GM23338 (cell line): ENCODE results near the gene RNF157. TPM values are rescaled to one million over a fixed set of nuclear protein-coding genes. Genes with fewer than 3 reads are reported as not detected.

Experiments used
- ATAC-seq: fragments of 200-7000 bp; cut with Tn5 transposase; 3 replicates; pipeline ENCODE4 v1.9.1; 2020
- DNase-seq: peaks from one replicate; pipeline ENCODE4 v3.0.0-alpha.2; 2015; ENCODE audit warnings: low spot score
- H2AFZ ChIP-seq: fragments of 200-600 bp; sonication (generic); 2 replicates; pipeline ENCODE4 v1.8.0; 2016; ENCODE audit warnings: antibody characterized with exemption, mild to moderate bottlenecking, moderate library complexity
- H3F3A ChIP-seq: fragments of 200-600 bp; sonication (generic); replicated peaks from 2 replicates; pipeline ENCODE4 v1.8.0; 2017; ENCODE audit warnings: antibody characterized with exemption, mixed run types, low read depth
- H3K27ac ChIP-seq: fragments of 200-600 bp; sonication (generic); 2 replicates; pipeline ENCODE4 v1.6.1; 2016; ENCODE audit warnings: low read depth
- H3K27me3 ChIP-seq: fragments of 200-600 bp; sonication (generic); 2 replicates; pipeline ENCODE4 v1.8.0; 2016; ENCODE audit warnings: mild to moderate bottlenecking, mixed run types, moderate library complexity; ENCODE audit not compliant: insufficient read depth
- H3K36me3 ChIP-seq: fragments of 200-600 bp; sonication (generic); 2 replicates; pipeline ENCODE4 v1.8.0; 2016; ENCODE audit warnings: mild to moderate bottlenecking; ENCODE audit not compliant: insufficient read depth
- H3K4me1 ChIP-seq: fragments of 200-600 bp; sonication (generic); 2 replicates; pipeline ENCODE4 v1.8.0; 2016; ENCODE audit warnings: mild to moderate bottlenecking, moderate library complexity; ENCODE audit not compliant: insufficient read depth
- H3K4me2 ChIP-seq: fragments of 200-600 bp; sonication (generic); 2 replicates; pipeline ENCODE4 v1.7.1; 2017; ENCODE audit warnings: mixed run types
- H3K4me3 ChIP-seq: fragments of 200-600 bp; sonication (generic); 2 replicates; pipeline ENCODE4 v1.6.1; 2016; ENCODE audit warnings: mixed run types
- H3K79me2 ChIP-seq: fragments of 200-600 bp; sonication (generic); replicated peaks from 2 replicates; pipeline ENCODE4 v1.8.0; 2017; ENCODE audit warnings: mild to moderate bottlenecking; ENCODE audit not compliant: insufficient read depth
- H3K9me2 ChIP-seq: fragments of 200-600 bp; sonication (generic); 2 replicates; pipeline ENCODE4 v1.8.0; 2017; ENCODE audit not compliant: insufficient read depth
- H4K20me1 ChIP-seq: fragments of 200-600 bp; sonication (generic); replicated peaks from 2 replicates; pipeline ENCODE4 v1.8.0; 2017; ENCODE audit warnings: mild to moderate bottlenecking; ENCODE audit not compliant: insufficient read depth
- H3K27ac Mint-ChIP-seq: 2 replicates; pipeline ENCODE4 v1.8.0; 2020; ENCODE audit warnings: inconsistent platforms, mild to moderate bottlenecking, moderate library complexity, mixed read lengths
- H3K27me3 Mint-ChIP-seq: 3 replicates; pipeline ENCODE4 v1.8.0; 2022; ENCODE audit warnings: low read depth, mild to moderate bottlenecking, moderate library complexity, mixed read lengths, inconsistent platforms; ENCODE audit not compliant: insufficient read depth, poor library complexity
- H3K36me3 Mint-ChIP-seq: 3 replicates; pipeline ENCODE4 v1.8.0; 2021; ENCODE audit warnings: low read depth, mild to moderate bottlenecking, inconsistent platforms, moderate library complexity, mixed read lengths
- H3K4me1 Mint-ChIP-seq: 3 replicates; pipeline ENCODE4 v1.8.0; 2020; ENCODE audit warnings: mild to moderate bottlenecking, inconsistent platforms, mixed read lengths
- H3K4me3 Mint-ChIP-seq: 3 replicates; pipeline ENCODE4 v1.8.0; 2021; ENCODE audit warnings: moderate library complexity, mild to moderate bottlenecking, inconsistent platforms, mixed read lengths
- H3K9me3 Mint-ChIP-seq: 3 replicates; pipeline ENCODE4 v1.8.0; 2020; ENCODE audit warnings: moderate library complexity, mild to moderate bottlenecking, inconsistent platforms, mixed read lengths
- CREB1 ChIP-seq: fragments of 250-450 bp; sonication (Bioruptor Pico); IDR thresholded peaks from 2 replicates; pipeline ENCODE4 v1.5.0; 2020; ENCODE audit warnings: low read depth, mild to moderate bottlenecking, moderate library complexity
- EZH2phosphoT487 ChIP-seq: fragments of 200-600 bp; sonication (generic); IDR thresholded peaks from one replicate; pipeline ENCODE4 v1.8.1; 2018; ENCODE audit warnings: antibody characterized with exemption; ENCODE audit not compliant: unreplicated experiment
- JUNB ChIP-seq: IDR thresholded peaks from one replicate; pipeline ENCODE4 v1.6.1; 2016; ENCODE audit warnings: antibody characterized with exemption; ENCODE audit not compliant: unreplicated experiment
- NANOG ChIP-seq: IDR thresholded peaks from 2 replicates; pipeline ENCODE4 v1.6.1; 2016; ENCODE audit warnings: antibody characterized with exemption, borderline replicate concordance
- ZNF331 ChIP-seq: fragments of 250-450 bp; sonication (Bioruptor Pico); IDR thresholded peaks from 2 replicates; pipeline ENCODE4 v1.5.0; 2020; ENCODE audit warnings: low read depth, mild to moderate bottlenecking, moderate library complexity
- polyA plus RNA-seq: library from polyadenylated mRNA; unstranded; fragments of >200 nt; fragmentation: Nextera tagmentation; extraction: Ambion mirVana; gene quantifications from 2 replicates; pipeline ENCODE4 v1.2.1, GENCODE V29; 2016
- total RNA-seq: library from RNA; depleted of rRNA; stranded (reverse); fragments of >200 nt; shearing (Covaris generic); gene quantifications from 2 replicates; pipeline ENCODE4 v1.2.3, GENCODE V29; 2014
- TF ChIP-seq, protein P1 (sequence below): IDR thresholded peaks from 2 replicates; pipeline ENCODE4 v1.6.1; 2016; ENCODE audit warnings: antibody characterized with exemption
- TF ChIP-seq, protein P2 (sequence below): IDR thresholded peaks from one replicate; pipeline ENCODE4 v1.6.1; 2018; ENCODE audit warnings: antibody characterized with exemption; ENCODE audit not compliant: unreplicated experiment
- TF ChIP-seq, protein P3 (sequence below), 2 experiments: fragments of 200-600 bp in 1 of 2; sonication (generic) in 1 of 2; conservative IDR thresholded peaks; 2 replicates each; pipeline versions ENCODE4 v1.5.1 to v1.6.1; 2016 to 2017; ENCODE audit warnings: antibody characterized with exemption in 2 of 2, low read depth in 2 of 2, mild to moderate bottlenecking in 2 of 2, moderate library complexity in 1 of 2

Gene RNF157
- total and polyA plus RNA-seq, 2 experiments from 2014 or later, result 7.8 to 11.7 TPM

DNA sequence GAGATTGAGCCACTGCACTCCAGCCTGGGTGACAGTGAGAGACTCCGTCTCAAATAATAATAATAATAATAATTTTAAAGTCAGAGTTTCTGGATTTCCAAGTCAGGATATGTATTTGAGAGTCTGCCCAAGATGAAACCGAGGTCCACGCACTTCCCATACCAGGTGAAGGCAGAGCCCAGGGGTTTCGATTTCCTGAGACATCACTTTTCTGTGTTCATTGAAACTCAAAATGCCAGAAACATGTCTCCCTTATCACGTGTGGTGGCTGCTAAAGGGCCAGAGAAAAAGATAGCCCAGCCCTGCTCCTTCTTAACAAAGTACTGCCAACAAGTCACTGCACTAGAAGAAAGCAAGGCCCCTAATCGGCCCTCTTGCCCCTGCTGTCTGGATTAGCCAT lies 9.8 kb upstream of the RNF157 start:
- Mint-ChIP-seq H3K36me3 (no peaks in the 10 kb centered on the region), H3K9me3 (no peaks in the 10 kb centered on the region), H3K27ac (no peak overlapping the region), H3K4me1 (peaks cover 7% of the 10 kb centered on the region), H3K27me3 (peaks cover 2% of the 10 kb centered on the region), H3K4me3 (no peak overlapping the region)
- no peaks in the 10 kb centered on the region for H3K36me3 ChIP-seq
- H3K79me2 ChIP-seq, result no peaks in the 10 kb centered on the region
- no peak overlapping the region for H3K4me2 ChIP-seq
- H3K4me3 ChIP-seq, result no peak overlapping the region
- TF ChIP-seq CREB1, result no peak
- no peak for TF ChIP-seq ZNF331
- TF ChIP-seq NANOG, result no peak
- TF ChIP-seq, protein P1, sequence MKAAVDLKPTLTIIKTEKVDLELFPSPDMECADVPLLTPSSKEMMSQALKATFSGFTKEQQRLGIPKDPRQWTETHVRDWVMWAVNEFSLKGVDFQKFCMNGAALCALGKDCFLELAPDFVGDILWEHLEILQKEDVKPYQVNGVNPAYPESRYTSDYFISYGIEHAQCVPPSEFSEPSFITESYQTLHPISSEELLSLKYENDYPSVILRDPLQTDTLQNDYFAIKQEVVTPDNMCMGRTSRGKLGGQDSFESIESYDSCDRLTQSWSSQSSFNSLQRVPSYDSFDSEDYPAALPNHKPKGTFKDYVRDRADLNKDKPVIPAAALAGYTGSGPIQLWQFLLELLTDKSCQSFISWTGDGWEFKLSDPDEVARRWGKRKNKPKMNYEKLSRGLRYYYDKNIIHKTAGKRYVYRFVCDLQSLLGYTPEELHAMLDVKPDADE, result no peak
- TF ChIP-seq JUNB, result no peak
- TF ChIP-seq, protein P2, sequence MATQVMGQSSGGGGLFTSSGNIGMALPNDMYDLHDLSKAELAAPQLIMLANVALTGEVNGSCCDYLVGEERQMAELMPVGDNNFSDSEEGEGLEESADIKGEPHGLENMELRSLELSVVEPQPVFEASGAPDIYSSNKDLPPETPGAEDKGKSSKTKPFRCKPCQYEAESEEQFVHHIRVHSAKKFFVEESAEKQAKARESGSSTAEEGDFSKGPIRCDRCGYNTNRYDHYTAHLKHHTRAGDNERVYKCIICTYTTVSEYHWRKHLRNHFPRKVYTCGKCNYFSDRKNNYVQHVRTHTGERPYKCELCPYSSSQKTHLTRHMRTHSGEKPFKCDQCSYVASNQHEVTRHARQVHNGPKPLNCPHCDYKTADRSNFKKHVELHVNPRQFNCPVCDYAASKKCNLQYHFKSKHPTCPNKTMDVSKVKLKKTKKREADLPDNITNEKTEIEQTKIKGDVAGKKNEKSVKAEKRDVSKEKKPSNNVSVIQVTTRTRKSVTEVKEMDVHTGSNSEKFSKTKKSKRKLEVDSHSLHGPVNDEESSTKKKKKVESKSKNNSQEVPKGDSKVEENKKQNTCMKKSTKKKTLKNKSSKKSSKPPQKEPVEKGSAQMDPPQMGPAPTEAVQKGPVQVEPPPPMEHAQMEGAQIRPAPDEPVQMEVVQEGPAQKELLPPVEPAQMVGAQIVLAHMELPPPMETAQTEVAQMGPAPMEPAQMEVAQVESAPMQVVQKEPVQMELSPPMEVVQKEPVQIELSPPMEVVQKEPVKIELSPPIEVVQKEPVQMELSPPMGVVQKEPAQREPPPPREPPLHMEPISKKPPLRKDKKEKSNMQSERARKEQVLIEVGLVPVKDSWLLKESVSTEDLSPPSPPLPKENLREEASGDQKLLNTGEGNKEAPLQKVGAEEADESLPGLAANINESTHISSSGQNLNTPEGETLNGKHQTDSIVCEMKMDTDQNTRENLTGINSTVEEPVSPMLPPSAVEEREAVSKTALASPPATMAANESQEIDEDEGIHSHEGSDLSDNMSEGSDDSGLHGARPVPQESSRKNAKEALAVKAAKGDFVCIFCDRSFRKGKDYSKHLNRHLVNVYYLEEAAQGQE, result no peak
- no peaks in the 10 kb centered on the region for H4K20me1 ChIP-seq
- H3K27ac ChIP-seq, result no peak overlapping the region
- no peak for ATAC-seq
- H3F3A ChIP-seq, result 0 out of 2 replicates have a peak, but pooled peaks cover 3% of the 10 kb centered on the region
- no peak for DNase-seq
- no peaks in the 10 kb centered on the region for H3K9me2 ChIP-seq
- no peaks in the 10 kb centered on the region for H3K4me1 ChIP-seq
- H3K27me3 ChIP-seq, result no peaks in the 10 kb centered on the region
- no peak overlapping the region for H2AFZ ChIP-seq

DNA sequence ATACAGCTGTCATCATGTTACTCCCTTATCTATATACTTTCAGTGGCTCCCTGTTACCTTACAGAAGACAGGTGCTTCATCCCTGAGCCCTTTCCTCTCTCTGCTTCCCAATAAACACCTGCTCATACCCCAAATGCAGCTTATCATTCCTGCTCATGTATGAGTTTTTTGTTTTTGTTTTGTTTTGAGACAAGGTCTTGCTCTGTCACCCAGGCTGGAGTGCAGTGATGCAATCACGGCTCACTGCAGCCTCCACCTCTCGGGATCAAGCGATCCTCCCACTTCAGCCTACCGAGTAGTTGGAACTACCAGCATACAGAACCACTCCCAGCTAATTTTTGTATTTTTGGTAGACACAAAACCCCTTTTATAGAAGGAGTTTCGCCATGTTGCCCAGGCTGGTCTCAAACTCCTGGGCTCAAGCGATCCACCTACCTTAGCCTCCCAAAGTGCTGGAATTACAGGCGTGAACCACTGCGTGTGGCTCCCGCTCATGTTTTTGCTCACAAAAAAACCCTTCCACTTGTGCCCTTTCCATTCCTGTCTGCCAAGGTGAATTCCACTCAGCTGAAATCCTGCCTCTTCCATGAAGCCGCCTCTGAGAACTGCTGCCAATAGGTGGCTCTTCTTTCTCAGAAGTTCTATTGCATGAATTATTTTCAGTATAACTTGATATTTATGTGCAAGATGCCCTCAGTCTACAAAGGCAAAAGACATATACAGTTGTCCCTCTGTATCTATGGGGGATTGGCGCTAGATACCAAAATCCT lies 7.9 kb upstream of the RNF157 start:
- Mint-ChIP-seq H3K36me3 (no peaks in the 10 kb centered on the region), H3K27ac (no peak overlapping the region), H3K4me3 (no peak overlapping the region), H3K4me1 (peaks cover 7% of the 10 kb centered on the region), H3K27me3 (peaks cover 15% of the 10 kb centered on the region), H3K9me3 (no peaks in the 10 kb centered on the region)
- Histone ChIP-seq H3K27me3 (0 out of 2 replicates have a peak, but pooled peaks cover 3% of the 10 kb centered on the region), H3K9me2 (no peaks in the 10 kb centered on the region), H2AFZ (peak overlapping the region; percentile 29; the same call in 1 of the 2 replicates), H3F3A (0 out of 2 replicates have a peak, but pooled peaks cover 3% of the 10 kb centered on the region), H3K4me2 (no peak overlapping the region), H3K36me3 (no peaks in the 10 kb centered on the region), H4K20me1 (no peaks in the 10 kb centered on the region), H3K27ac (no peak overlapping the region), H3K79me2 (no peaks in the 10 kb centered on the region), H3K4me1 (no peaks in the 10 kb centered on the region), H3K4me3 (no peak overlapping the region)
- ATAC-seq (no peak), DNase-seq (no peak)
- TF ChIP-seq, protein P2, result no peak
- no peak for TF ChIP-seq EZH2phosphoT487
- TF ChIP-seq CREB1, result no peak
- TF ChIP-seq, protein P3, sequence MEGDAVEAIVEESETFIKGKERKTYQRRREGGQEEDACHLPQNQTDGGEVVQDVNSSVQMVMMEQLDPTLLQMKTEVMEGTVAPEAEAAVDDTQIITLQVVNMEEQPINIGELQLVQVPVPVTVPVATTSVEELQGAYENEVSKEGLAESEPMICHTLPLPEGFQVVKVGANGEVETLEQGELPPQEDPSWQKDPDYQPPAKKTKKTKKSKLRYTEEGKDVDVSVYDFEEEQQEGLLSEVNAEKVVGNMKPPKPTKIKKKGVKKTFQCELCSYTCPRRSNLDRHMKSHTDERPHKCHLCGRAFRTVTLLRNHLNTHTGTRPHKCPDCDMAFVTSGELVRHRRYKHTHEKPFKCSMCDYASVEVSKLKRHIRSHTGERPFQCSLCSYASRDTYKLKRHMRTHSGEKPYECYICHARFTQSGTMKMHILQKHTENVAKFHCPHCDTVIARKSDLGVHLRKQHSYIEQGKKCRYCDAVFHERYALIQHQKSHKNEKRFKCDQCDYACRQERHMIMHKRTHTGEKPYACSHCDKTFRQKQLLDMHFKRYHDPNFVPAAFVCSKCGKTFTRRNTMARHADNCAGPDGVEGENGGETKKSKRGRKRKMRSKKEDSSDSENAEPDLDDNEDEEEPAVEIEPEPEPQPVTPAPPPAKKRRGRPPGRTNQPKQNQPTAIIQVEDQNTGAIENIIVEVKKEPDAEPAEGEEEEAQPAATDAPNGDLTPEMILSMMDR (conservative IDR thresholded peaks at IDR 0.05; ENCODE audit: low read depth in 2 of 2), result peak in 1 of 2 experiments; percentile 27; a peak in 2 of 4 replicates
